COLO829 (cell line): ENCODE results near the gene PLCB4.
A peak's percentile ranks its signal among the peaks of the same experiment; 100 is the strongest.
"Not testable (repeated sequence)": the region's sequence is repeated elsewhere in the genome, so short reads cannot be mapped to it uniquely, and the experiment has no call there.

ENCODE experiments used
- DNase-seq: peaks from one replicate; pipeline ENCODE4 v3.0.0; 2012; ENCODE audit warnings: low spot score

PLCB4 gene

DNA sequence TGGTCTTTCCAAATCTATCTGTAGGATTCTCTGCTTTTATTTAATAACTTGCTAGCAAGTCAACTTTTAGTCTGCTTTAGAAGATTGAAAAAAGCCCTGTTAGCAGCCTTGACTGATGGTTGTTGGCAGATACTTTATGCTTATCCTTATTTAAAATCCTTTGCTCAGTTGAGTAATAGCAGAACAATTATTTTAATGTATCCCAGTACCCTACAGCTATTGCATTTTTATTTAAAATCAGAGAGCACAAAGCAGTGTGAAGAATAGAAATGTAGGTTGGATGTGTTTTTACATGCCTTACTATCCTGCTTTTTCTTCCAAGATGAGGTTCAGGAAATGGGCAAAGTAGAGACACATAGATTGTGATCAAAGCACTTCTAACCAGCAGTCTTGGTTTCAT is 298.4 kb downstream of the PLCB4 start:
- DNase-seq: no peak

DNA sequence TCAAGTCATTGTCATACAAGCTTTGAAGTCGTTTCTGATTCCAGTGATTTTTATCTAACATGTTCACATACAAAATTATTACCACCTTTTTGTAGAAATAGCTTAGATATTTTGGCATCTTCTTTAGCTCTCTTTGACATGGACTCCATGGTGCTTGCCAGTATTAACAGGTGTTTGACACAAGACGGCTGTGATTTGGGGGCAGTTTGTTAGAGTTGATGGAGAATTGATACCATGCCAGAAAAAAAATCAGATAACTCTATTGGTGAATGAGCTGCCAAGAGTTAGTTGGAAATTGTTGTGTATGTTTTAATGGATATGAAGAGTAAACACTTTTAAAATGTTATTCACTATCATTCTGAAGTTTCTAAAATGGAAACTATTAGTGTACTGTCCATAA is 298.9 kb downstream of the PLCB4 start:
- no peak for DNase-seq

DNA sequence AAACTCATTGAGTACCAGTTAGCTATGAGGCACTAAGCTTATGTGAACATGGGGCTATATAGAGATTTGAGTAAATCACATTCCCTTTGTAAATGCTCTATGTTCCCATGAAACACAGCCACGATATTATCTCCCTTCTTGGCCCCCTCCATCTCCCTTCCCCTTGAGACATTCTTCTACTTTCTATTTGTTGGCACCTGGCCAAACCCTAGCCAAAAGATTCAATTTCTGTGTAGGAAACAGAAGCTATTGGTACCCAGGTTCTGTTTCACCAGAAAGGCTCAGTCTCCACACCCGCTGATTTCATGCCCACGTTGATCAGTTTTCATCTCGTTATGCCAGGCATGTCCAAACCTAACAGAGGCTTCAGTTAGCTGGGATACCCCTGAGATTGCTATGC is 300.0 kb downstream of the PLCB4 start:
- no peak for DNase-seq

DNA sequence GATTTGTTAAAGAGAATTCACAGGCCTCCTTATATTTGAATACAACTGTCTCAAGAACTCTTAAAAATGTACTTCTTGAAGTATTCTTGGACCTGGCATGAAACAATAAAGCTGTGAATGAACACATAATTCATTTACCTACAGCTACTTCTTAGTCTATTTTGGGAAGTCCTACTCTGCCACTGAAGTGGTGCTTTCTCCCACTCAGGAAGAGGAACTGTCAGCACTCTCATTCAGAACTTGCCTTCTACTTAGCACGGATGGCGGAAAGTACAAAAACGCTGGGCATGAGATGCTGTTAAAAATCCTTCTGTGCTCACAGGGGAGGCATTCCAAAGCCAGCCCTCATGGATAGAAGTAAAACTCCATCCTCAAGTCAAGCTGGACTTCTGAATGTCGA is 300.7 kb downstream of the PLCB4 start:
- no peak for DNase-seq

DNA sequence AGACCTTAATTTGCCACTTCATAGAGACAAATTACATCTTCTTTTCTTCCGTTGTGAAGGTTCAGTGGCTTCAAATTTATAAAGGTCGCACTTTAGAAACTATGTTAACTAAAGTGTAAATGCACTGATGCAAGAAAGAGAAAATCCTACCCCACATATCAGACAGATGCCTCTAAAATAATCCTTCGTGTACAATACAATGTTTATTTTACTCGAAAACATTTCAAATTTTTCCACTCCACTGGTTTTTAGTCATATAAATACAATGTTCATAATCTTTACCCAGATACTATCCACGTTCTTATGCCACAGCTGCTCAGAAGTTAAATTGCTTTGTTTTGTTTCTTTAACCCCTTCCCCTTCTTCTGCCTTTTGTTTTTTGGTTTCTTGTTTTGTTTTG is 305.2 kb downstream of the PLCB4 start:
- DNase-seq: no peak

DNA sequence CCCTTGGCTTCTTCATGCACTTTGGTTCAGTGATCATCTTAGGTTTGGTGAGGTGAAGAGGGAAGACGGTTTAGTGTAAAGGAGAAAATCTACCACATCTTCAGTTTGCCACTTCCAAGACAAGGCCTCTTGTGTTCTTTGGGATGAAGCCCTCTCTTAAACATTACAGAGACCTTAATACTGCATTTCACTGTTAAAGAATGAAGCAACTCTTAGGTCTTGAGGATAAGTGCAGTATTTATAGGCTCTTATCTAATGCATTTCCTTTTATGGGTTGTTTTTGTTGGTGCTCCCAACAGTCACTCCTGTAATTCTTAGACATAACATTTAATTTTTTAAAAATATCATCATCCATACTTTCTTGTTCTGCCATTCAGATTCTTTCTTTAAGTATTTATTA is 305.6 kb downstream of the PLCB4 start:
- DNase-seq: peak; percentile 42

DNA sequence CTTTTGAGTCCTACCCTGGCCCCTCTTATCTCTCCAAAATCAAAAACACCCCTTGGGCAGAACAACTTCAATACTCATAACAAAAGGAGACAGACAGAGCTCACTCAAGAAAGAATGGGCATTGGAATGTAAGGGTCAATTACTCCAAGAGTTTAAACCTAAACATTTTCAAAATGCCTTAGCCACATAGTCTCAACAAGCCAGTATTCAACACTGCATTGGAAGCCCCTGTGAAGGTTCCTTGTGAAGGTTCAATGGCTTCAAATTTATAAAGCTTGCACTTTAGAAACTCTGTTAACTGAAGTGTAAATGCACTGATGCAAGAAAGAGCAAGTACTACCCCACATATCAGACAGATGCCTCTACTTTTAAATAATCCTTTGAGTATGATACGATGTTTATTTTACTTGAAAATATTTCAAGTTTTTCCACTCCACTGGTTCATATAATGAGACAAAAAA is 306.4 kb downstream of the PLCB4 start:
- no peak for DNase-seq

DNA sequence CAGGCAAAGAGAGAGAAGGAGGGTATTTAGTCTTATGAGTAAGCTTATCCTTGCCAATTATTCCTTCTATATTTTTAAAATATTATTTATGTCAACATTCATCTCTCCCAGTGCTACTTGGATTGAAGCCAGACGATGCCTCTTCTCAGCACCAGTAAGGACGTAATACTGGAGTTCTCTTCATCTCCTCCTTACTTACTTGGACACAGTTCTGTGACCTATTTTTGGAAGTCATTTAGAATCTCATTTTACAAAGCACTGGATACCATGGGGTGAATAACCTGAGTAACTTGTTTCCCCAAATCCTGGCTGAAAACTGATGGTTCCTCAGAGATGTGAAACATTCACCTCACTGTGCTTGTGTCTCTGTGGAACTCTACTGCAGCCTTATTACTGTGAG is 308.1 kb downstream of the PLCB4 start:
- DNase-seq: no peak

DNA sequence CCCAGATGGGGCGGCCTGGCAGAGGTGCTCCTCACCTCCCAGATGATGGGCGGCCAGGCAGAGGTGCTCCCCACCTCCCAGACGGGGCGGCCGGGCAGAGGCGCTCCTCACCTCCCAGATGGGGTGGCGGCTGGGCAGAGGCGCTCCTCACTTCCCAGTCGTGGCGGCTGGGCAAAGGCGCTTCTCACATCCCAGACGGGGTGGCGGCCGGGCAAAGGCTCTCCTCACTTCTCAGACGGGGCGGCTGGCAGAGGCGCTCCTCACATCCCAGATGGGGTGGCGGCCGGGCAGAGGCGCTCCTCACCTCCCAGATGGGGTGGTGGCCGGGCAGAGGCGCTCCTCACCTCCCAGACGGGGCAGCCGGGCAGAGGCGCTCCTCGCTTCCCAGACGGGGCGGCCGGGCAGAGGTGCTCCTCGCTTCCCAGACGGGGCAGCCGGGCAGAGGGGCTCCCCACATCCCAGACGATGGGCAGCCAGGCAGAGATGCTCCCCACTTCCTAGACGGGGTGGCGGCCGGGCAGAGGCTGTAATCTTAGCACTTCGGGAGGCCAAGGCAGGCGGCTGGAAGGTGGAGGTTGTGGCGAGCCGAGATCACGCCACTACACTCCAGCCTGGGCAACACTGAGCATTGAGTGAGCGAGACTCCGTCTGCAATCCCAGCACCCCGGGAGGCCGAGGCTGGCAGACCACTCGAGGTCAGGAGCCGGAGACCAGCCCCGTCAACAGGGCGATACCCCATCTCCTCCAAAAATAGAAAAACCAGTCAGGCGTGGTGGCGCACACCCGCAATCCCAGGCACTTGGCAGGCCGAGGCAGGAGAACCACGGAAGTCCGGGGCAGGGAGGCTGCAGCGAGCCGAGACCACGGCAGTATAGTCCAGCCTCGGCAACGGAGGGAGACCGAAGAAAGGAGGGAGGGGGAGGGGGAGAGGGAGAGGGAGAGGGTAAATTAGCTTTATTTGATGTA is 316.7 kb downstream of the PLCB4 start:
- not testable (repeated sequence) for DNase-seq

DNA sequence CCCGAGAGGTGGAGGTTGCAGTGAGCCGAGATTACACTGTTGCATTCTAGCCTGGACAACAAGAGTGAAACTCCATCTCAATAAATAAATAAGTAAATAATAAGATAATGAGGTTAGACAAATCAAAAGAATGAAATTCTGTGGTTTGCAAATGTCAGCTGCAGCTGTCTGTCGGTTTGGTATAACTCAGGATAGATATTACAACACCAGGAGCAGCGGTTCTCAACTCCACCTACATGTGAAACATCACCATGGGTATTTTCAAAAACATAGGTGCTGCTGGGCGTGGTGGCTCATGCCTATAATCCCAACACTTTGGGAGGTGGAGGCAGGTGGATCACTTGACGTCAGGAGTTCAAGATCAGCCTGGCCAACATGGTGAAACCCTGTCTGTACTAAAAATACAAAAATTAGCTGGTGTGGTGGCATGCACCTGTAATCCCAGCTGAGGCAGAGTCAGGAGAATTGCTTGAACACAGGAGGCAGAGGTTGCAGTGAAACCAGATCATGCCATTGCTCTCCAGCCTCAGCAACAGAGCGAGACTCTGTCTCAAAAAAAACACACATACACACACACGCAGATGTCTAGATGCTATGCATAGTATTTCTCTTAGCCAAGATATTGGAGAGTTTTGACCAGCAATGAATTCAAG is 319.4 kb downstream of the PLCB4 start:
- DNase-seq: no peak

DNA sequence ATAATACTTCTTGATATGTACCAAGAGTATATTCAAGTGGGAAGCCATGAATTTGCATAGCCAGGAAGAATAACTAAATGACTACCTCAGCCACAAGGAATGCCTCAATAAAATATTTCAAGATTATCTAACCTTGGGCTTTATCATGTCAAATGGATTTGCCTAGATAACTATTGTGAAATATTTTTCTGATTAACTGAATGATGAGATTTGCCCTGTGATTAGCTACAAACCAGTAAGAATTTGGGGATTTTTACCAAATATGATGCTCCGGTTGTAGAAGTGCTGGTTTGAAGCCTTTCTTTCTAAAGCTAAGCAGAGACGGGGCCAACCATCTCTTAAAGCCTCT is 319.9 kb downstream of the PLCB4 start:
- no peak for DNase-seq

DNA sequence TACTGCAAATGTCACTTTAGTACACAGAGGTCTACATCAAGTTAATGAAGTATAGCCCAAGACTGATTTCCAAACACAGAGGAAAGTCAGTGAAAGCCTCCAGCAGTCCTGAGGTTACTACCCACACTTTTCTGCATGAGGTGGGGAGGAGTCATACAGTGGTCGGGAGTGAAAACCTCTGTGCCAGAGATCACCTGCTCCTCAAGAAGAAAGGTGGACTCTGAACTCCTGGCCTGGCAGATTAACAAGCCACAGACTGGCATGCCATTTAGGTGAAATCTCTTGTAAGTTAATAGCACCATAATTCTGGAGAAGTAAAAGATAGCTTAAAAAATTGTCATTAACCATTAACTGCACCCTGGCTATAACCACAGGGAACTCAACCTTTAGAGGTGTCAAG is 320.5 kb downstream of the PLCB4 start:
- DNase-seq: no peak

DNA sequence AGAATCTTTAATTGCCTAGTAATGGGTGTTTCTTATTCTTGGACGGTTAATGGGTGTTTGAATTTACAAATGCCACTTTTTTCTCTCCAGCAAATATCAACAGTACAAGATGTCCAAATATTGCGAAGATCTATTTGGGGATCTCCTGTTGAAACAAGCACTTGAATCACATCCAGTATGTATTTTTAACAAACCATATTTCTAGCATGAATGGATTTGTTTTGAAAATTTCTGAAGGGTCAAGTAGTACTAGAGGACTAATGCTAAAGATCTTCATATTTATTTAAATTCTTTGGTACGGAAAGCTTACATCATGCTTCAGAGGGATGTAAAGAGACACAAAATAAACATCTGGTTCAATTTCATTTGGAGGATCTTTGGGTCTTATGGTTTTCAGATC is 321.6 kb downstream of the PLCB4 start:
- no peak for DNase-seq

DNA sequence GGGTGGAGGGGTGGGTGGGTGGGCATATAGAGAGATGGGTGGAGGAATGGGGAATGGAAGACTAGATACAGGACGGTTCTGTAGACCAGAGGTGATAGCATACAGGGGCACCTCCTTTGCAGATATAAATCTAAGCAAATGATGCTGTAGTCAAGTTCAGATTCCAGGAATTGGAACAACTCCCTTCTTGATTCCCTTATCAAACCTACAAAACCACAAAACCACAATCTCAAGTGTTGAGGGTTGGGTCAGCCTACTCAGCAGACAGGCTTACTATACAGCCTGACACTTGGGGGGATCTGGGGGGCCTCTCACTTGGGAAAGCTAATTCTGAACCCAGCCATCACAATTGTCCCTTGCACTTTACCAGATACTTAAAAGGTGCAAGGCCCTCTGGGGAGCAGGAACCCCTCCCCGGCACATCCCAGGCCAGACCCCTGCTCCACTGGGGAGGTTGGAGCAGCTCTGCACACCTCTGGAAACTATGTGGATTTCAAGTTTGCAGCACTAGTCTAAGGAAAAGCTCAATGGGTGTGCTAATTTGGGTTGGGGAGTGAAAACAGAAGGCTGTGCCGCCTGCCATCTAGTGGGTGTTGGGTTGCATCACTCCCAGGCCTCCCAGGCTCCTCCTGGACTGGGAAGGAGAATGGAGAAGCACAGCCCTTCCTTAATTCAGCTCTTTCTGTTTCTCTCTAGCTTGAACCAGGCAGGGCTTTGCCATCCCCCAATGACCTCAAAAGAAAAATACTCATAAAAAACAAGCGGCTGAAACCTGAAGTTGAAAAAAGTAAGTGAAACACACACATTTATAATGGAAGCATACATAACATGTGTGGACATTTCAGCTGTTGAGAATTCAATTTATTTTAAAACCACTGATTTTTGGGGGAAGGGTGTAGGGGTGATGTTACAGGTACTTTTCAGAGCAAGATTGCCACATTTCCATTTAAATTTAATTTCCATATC is 324.3 kb downstream of the PLCB4 start:
- peak; percentile 79 for DNase-seq

DNA sequence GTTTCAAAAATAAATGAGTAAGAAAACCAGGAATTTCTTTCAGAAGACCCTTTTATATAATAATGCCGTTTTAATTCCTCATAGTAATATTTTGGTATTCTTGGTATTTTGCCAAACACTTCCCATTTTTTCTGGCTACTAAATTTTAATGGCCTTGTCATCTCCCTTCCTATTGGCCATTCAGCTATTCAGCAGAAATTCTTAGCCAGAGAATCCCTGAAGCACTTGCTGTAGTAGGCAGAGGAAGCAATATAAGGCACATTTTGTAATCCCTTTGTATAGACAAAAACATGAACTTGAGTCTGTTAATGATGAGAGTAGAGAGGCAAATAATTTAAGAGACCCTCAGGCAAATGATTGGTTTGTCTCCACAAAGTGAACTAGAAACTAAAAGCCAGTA is 327.1 kb downstream of the PLCB4 start:
- no peak for DNase-seq

DNA sequence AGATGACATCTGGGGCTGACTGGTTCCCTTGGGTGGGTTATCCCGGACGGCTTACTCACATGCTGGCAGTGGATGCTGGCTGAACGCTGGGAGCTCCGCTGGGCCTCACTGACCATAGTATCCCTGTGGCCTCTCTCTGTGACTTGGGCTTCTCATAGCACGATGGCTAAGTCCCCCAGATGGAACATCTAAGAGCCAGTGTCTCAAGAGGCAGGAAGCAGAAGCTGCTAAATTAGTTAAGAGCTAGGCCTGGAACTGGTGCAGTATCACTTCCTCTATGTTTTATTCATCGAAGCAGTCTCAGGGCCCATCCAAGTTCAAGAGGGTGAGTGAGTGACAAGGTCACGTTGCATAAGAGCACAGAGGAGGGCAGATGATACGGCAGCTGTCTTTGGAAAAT is 329.0 kb downstream of the PLCB4 start:
- DNase-seq: no peak

DNA sequence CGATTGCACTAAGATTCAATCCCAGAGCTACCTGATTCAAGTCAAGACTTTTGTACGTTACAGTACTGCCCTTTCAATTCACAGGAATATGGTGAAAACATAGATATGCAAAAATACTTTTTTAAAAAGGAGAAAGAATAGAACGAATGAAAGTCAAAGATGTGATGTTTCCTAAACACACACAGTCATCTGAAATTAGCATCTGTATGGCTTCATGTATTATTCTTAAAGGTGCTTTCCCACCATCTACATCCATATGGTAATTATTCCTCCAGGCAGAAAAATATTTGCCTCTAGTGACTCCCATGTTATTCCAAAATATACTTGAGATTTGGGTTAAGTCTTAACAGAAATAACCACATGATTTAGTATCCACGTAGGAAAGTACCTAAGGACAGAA is 330.0 kb downstream of the PLCB4 start:
- DNase-seq: no peak

DNA sequence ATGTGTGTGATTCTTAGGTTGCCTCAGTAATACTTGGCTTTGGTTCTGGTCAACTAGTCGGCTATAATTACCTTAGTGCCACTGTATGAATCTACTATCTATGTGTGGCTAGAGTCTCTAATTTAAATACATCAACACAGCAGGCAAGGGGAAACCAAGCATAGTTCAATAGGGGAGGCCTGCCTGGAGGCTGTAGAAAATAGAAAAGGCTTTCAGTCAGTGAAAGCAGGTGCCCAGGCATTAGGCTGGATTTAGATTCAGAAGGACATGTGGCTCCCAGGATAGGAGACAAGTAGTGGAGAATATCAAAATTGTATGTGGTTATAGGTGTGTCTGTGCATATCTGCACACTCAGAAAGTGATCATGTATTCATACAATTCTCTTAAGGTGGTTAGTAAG is 330.4 kb downstream of the PLCB4 start:
- DNase-seq: no peak

DNA sequence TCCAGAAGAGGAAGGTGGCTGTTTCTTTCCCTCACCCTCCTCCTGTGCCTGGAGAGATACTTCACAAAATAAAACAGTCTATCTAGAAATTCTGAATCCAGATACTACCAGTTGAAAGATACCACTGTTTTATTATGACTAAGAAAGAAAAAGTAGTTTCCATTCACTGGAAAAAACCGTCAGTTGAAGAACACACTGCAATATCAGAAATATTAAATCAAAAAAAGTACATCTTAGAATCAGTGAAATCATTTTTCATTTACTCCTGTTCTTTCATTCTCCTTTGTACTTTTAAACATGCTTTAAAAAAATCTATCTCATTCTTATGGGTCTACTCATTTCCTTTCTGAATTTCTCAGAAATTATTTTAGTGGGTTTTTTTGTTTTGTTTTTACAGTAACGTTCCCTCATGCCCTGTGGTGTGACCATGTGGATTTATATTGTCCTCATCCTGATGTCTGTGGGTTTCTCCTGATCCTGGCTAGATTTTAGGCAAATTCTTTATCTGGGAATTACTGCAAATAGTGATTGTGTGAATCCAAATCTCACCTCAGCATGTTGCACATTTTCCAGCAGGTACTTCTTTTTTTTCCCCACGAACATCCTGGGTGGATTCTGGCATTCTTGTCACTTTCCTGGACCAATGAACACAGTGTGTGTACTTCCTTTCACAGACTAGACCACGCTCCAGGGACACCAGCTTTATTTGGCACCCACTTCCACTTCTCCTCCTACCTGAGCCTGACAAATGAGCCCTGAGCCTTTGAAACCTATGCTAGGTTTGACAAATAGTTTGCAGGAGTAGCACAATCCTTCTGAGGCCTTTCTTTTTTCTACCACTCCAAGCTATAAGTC is 331.5 kb downstream of the PLCB4 start:
- DNase-seq: no peak

DNA sequence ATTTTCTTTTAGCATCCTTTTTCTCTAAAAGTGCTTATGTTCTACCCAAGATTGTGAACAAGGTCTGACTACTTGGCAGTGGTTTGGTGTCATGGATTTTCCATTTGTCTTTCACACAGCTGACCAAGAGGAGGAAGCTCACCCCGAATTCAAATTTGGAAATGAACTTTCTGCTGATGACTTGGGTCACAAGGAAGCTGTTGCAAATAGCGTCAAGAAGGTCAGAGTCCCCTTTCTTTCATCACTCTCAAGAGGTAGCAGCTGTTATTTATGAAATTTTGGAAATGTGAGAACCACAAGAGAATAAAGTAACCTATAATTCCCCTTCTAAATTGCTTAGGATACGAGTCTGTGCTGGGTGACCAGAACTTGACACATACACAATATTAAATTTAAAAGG is 332.5 kb downstream of the PLCB4 start:
- no peak for DNase-seq

DNA sequence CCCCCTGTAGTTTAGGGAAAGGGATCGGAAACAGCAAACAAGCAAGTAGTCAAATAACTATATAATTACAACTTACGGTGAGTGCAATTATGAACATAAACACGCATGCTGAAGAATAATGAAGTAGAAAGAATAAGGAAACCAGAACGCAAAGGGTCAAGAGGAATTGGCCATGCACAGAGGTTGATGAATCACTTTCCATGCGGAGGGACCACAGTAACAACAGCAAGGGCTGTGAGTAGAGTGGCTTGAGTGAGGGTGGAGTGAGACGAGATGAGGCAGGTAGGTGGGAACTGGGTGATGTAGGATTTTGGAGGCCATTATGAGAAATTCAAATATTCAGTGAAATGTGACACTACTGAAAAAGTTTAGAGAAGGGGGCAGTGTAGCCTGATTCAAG is 333.3 kb downstream of the PLCB4 start:
- DNase-seq: no peak
